Activated T-cell treated with anti-CD3 and anti-CD28 coated beads for 48 hours (primary cell): ENCODE results near the gene NEURL1.
"Not testable (repeated sequence)": the region's sequence is repeated elsewhere in the genome, so short reads cannot be mapped to it uniquely, and the experiment has no call there.

Source experiments
- DNase-seq: peaks from one replicate; pipeline ENCODE4 v3.0.0-alpha.2; 2020; ENCODE audit warnings: low read depth

Gene NEURL1

GRCh38 chr10:103514244-103514643 is 20.7 kb downstream of the NEURL1 start:
- no peak for DNase-seq

GRCh38 chr10:103517234-103518085 is 24.0 kb downstream of the NEURL1 start:
- DNase-seq, result no peak

DNA sequence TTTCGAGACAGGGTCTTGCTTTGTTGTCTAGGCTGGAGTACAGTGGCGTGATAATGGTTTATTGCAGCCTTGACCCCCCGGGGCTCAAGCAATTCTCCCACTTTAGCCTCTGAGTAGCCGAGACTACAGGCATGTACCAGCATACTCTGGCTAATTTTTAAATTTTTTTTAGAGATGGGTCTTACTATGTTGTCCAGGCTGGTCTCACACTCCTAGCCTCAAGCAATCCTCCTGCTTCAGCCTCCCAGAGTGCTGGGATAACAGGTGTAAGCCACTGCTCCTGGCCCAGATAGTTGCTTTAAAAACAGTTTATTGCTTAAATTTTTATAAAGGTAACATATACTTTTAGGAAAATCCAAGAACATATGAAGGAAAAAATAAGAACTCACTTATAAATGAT is 26.3 kb downstream of the NEURL1 start:
- DNase-seq, result no peak

DNA sequence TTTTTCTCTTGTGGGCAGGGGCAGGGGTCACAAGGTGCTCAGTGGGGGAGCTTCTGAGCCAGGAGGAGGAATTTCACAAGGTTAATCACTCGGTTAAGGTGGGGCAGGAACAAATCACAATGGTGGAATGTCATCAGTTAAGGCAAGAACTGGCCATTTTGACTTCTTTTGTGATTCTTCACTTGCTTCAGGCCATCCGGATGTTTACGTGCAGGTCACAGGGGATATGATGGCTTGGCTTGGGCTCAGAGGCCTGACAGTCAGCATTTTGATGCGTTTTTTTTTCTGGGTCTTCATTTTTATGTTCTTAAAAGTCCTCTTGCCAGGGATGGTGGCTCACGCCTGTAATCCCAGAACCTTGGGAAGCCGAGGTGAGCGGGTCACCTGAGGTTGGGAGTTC is 28.5 kb downstream of the NEURL1 start:
- DNase-seq, result not testable (repeated sequence)

GRCh38 chr10:103523683-103524082 is 30.2 kb downstream of the NEURL1 start:
- no peak for DNase-seq

DNA sequence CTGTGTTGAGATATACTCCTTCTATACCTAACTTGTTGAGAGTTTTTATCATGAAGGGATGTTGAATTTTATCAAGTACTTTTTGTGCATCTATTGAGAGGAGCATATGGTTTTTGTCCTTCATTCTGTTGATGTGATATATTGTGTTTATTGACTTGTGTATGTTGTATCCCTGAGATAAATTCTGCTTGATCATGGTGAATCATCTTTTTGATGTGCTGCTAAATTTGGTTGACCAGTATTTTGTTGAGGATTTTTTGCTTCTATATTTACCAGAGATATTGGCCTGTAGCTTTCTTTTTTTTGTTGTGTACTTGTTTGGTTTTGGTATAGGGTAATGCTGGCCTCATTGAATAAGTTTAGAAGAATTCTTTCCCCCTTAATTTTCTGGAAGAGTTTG is 32.4 kb downstream of the NEURL1 start:
- no peak for DNase-seq

DNA sequence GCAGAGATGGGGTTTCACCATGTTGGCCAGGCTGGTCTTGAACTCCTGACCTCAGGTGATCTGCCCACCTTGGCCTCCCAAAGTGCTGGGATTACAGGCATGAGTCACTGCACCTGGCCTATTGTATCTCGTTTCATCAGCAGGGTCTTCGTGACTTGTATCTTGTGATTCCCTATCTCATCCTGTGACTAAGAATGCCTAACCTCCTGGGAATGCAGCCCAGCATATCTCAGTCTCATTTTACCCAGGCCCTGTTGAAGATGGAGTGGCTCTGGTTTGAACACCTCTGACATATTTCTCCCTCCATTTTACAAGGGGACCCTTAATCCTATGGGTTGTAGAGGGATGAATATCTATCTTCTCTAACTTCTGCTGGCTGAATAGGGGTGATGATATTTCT is 34.0 kb downstream of the NEURL1 start:
- DNase-seq, result not testable (repeated sequence)

DNA sequence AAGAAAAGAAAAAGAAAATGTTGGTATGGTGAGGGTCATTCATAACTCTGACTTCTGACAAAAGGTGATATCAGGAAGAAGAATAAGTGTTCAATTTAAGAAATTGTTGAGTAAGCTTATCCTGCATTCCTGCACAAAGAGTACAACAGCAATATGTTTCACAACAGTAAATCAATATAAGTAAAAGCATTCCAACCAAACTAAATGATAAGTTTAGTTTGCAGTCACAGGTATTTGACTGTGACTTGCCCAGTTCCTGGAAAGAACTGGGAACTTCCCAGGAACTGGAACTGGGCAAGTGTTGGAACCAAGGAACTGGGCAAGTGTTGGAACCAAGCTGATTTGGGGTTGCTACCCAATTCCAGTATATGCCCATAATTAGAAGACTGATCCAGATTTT is 35.0 kb downstream of the NEURL1 start:
- no peak for DNase-seq

DNA sequence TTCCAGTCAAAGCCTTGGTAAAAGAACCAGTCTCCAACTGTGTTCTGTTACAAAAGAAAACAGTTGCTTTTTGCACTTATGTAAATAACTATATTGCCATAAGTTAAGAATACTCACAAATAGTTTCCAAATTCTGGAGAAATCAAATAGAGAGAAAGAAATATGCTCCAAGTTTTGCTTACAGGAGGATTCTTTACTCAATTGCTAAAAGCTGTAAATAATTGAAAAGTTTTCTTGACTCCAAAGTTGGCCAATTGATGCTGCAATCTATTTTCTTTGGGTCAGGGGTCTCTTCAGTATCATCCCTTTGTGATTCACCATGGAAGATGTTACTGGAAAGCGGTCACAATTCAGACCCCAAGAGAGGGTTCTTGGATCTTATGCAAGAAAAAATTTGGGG is 36.0 kb downstream of the NEURL1 start:
- no peak for DNase-seq

- DNase-seq, result no peak
Observed at GRCh38 chr10:103533827-103534226, 40.3 kb downstream of the NEURL1 start.

GRCh38 chr10:103534621-103535498 is 41.4 kb downstream of the NEURL1 start:
- no peak for DNase-seq

- no peak for DNase-seq
Observed at GRCh38 chr10:103535595-103535994, 42.1 kb downstream of the NEURL1 start.

DNA sequence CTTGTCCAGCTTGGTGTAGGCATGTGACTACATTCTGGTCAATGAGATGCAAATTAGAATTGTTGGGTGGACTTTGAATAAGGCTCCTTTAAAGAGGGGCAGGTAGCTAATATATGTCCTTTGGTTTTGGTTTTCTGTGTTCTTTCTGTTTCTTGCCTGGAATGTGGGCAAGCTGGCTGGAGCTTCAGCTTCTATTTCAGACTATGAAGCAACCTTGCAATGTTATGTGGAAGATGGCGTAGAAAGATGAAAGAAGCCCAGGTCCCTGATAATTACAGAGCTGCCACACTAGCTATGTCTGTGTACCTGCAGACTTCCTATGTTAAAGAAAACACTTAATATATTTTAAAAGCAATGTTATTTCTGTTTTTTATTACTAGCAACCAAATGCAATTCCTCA is 46.2 kb downstream of the NEURL1 start:
- no peak for DNase-seq

GRCh38 chr10:103540722-103541121 is 47.2 kb downstream of the NEURL1 start:
- no peak for DNase-seq

- no peak for DNase-seq
Observed at GRCh38 chr10:103541616-103542015, 48.1 kb downstream of the NEURL1 start.

DNA sequence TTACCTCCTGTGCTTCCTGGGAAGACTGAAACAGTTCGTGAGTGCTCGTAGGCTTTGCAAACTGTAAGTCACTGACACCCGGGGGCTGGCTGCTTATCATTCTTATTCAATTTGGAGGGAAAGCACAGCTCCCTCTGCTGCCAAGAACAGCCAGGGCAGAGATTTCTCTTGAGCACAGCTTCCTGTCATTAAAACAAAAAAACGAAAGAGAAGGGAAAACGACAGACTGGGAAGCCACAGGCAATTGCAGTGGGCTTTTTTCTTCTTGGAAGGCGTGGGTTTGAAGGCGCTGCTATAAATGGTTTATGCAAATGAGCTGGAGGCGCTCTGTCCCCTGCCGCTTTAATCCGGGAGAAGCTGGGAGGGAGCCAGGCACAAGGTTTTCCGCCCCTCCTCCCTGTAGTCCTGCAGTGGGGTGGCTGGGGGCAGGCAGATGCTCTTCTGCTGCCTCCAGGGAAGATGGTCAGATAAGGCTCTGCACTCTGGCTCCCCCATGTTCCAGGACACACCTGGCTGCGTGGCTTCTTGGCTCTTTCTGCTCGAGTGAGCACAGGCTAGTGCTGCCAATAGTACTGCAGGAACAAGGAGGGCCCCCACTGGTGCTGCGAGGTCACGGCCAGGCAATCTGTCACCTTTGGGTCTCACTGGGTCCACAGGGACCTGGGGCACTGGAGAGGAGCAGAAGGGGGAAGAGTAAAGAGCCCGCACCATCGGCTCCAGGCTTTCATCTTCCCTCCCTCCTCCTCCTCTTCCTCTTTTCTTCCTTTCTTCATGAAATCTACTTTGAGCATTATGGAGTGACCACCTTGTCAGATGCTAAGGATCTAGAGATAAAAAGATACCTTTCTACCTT is 49.5 kb downstream of the NEURL1 start:
- DNase-seq, result no peak

DNA sequence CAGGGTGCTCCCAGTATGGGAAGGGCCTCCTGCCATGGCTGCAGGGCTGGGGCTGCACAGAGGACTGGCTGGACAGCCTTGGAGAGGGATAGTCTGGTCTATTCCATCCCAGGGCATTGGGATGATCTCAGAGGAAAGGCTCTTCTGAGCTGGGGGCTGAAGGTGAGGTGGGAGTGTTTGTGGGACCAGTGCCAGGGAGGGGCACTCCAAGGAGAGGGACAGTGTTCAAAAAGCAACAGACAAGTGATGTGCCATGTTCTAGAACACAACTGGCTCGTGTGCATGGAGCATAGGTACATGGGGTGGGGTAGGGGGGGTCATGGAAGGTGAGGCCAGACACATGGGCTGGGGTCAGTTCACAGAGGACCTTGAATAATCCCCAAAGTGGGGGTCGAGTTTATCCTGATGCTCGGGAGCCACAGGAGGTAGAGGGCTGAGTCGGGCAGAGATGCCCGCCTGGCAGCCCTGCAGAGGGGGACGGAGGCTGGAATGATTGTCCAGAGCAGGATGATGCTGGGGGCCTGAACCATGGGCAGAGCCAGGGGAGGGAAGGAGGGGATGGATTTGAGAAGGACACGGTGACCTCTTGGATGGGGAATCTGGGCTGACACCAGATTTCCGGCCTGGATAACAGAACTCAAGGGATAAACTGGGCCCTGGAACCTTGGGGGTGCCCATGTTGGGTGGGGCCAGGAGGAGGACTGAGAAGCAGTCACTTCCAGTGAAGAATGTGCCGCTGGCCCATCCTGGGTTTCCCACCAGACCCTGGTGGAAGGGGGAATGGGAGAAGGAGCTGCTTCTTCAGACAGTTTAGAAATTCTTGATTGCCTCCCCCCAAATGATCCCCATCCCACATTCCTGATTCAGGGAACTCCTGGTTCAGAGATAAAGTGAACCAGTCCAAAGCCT is 50.4 kb downstream of the NEURL1 start:
- DNase-seq, result no peak

GRCh38 chr10:103544657-103545310 is 51.3 kb downstream of the NEURL1 start:
- DNase-seq, result no peak

DNA sequence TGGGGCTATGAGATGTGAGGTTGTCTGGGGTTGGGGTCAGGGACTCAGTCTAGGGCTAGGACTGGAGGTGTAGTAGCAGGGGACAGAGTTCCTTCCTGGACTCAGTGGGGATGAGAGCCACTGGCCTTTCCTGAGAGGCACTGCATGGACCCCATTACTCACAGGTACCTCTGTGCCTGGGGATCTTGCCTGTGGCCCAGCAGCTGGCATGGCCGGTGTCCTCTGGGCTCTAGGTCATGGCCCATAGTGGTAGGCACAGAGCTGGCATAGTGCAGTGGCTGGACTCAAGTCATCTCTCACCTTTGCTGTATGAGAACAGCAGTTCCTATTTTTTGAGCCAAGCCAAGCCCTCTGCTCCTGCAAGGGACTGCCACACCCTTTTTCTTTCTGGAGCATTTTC is 51.9 kb downstream of the NEURL1 start:
- DNase-seq, result no peak

DNA sequence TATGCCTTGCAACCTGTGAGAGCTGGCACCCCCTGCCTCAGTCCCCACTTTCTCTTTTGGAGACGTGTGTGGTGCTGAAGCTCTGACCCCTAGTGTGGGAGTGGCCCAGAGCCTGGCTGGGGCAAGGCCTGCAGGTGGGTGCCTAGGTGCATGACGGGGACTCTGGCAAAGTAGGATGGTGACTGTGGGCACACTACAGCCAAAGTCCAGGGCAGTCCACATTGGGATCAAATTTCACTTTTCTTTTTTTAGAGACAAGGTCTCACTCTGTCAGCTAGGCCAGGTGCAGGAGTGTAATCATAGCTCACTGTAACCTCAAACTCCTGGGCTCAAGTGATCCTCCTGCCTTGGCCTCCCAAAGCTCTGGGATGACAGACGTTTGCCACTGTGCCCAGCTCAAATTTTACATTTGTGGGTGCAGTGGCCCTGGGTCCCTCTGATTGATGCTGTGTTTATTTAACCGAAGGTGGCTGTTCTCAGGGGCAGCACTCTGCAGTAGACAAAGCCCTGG is 52.3 kb downstream of the NEURL1 start:
- no peak for DNase-seq
